ENCODE results near the gene PAPPA2. TPM values are rescaled to one million over a fixed set of nuclear protein-coding genes. Genes with fewer than 3 reads are reported as not detected.

Gene PAPPA2
- total and polyA plus RNA-seq, 7 experiments from 2014 or later, result 0.07 to 0.29 (median 0.21) TPM; not detected in 4

- H3K27ac Mint-ChIP-seq, result no peak overlapping the region
- Histone ChIP-seq H3K27ac (ENCODE audit: low read depth, low read length) (no peak overlapping the region), H3K4me1 (ENCODE audit: control insufficient read depth in 2 of 2, insufficient read depth in 2 of 2, low read length in 2 of 2) (no peaks in the 10 kb centered on the region), H3K27me3 (ENCODE audit: control insufficient read depth in 2 of 2, insufficient read depth in 2 of 2, low read length in 2 of 2) (no peaks in the 10 kb centered on the region), H3K4me3 (ENCODE audit: low read length) (no peak overlapping the region), H3K36me3 (ENCODE audit: control insufficient read depth in 2 of 3, insufficient read depth in 3 of 3, low read length in 3 of 3) (no peaks in the 10 kb centered on the region), H3K9me3 (ENCODE audit: control insufficient read depth in 2 of 3, low read length in 3 of 3) (no peaks in the 10 kb centered on the region)
- ATAC-seq, result no peak
- ChIA-PET POLR2A (no interaction called here), CTCF (no interaction called here)
- H3K9me3 Mint-ChIP-seq, result peaks cover 0 to 5% (median 0%) of the 10 kb centered on the region in 11 donors
- H3K27me3 Mint-ChIP-seq, result peaks cover 0 to 10% (median 0%) of the 10 kb centered on the region in 5 donors
- H3K36me3 Mint-ChIP-seq, result no peaks in the 10 kb centered on the region
- H3K4me1 Mint-ChIP-seq, result no peaks in the 10 kb centered on the region
- DNase-seq, result no peak
- no peak overlapping the region for H3K4me3 Mint-ChIP-seq
- intact Hi-C loops (cut with micrococcal nuclease), result no loop called here
Measured at GRCh38 chr1:176849281-176849680, 386.3 kb downstream of the PAPPA2 start.

- Mint-ChIP-seq H3K9me3 (peaks cover 0 to 7% (median 0%) of the 10 kb centered on the region in 11 donors), H3K4me1 (no peaks in the 10 kb centered on the region), H3K27ac (no peak overlapping the region), H3K36me3 (no peaks in the 10 kb centered on the region), H3K27me3 (peaks cover 0 to 9% (median 0%) of the 10 kb centered on the region in 5 donors), H3K4me3 (no peak overlapping the region)
- H3K4me1 ChIP-seq (ENCODE audit: control insufficient read depth in 2 of 2, insufficient read depth in 2 of 2, low read length in 2 of 2), result no peaks in the 10 kb centered on the region
- no peaks in the 10 kb centered on the region for H3K27me3 ChIP-seq (ENCODE audit: control insufficient read depth in 2 of 2, insufficient read depth in 2 of 2, low read length in 2 of 2)
- DNase-seq (no peak), ATAC-seq (no peak)
- H3K4me3 ChIP-seq (ENCODE audit: low read length), result no peak overlapping the region
- no peaks in the 10 kb centered on the region for H3K9me3 ChIP-seq (ENCODE audit: control insufficient read depth in 2 of 3, low read length in 3 of 3)
- intact Hi-C loops (cut with micrococcal nuclease), result no loop called here
- no peaks in the 10 kb centered on the region for H3K36me3 ChIP-seq (ENCODE audit: control insufficient read depth in 2 of 3, insufficient read depth in 3 of 3, low read length in 3 of 3)
- ChIA-PET POLR2A (no interaction called here), CTCF (no interaction called here)
- H3K27ac ChIP-seq (ENCODE audit: low read depth, low read length), result no peak overlapping the region
Measured at GRCh38 chr1:176850871-176851270, 387.9 kb downstream of the PAPPA2 start.

- ATAC-seq (no peak), DNase-seq (no peak)
- no peaks in the 10 kb centered on the region for H3K4me1 Mint-ChIP-seq
- intact Hi-C loops (cut with micrococcal nuclease), result no loop called here
- H3K27ac Mint-ChIP-seq, result no peak overlapping the region
- POLR2A ChIA-PET, result no interaction called here
- H3K27me3 ChIP-seq (ENCODE audit: control insufficient read depth in 2 of 2, insufficient read depth in 2 of 2, low read length in 2 of 2), result no peaks in the 10 kb centered on the region
- H3K27me3 Mint-ChIP-seq, result peaks cover 0 to 16% (median 3%) of the 10 kb centered on the region in 5 donors
- H3K4me3 Mint-ChIP-seq, result no peak overlapping the region
- no peaks in the 10 kb centered on the region for H3K4me1 ChIP-seq (ENCODE audit: control insufficient read depth in 2 of 2, insufficient read depth in 2 of 2, low read length in 2 of 2)
- H3K9me3 Mint-ChIP-seq, result peaks cover 0 to 7% (median 0%) of the 10 kb centered on the region in 11 donors
- no peak overlapping the region for H3K27ac ChIP-seq (ENCODE audit: low read depth, low read length)
- H3K36me3 ChIP-seq (ENCODE audit: control insufficient read depth in 2 of 3, insufficient read depth in 3 of 3, low read length in 3 of 3), result no peaks in the 10 kb centered on the region
- H3K36me3 Mint-ChIP-seq, result no peaks in the 10 kb centered on the region
- CTCF ChIA-PET, result no interaction called here
- H3K4me3 ChIP-seq (ENCODE audit: low read length), result no peak overlapping the region
- no peaks in the 10 kb centered on the region for H3K9me3 ChIP-seq (ENCODE audit: control insufficient read depth in 2 of 3, low read length in 3 of 3)
Measured at GRCh38 chr1:176852124-176852523, 389.1 kb downstream of the PAPPA2 start.

- no peaks in the 10 kb centered on the region for H3K9me3 ChIP-seq (ENCODE audit: control insufficient read depth in 2 of 3, low read length in 3 of 3)
- intact Hi-C loops (cut with micrococcal nuclease), result no loop called here
Measured at GRCh38 chr1:176853503-176853902, 390.5 kb downstream of the PAPPA2 start.

GRCh38 chr1:176854121-176854520, 391.1 kb downstream of the PAPPA2 start:
- no peak overlapping the region for H3K27ac ChIP-seq (ENCODE audit: low read depth, low read length)
- POLR2A ChIA-PET, result no interaction called here
- CTCF ChIA-PET, result no interaction called here
- no peaks in the 10 kb centered on the region for H3K4me1 ChIP-seq (ENCODE audit: control insufficient read depth in 2 of 2, insufficient read depth in 2 of 2, low read length in 2 of 2)
- intact Hi-C loops (cut with micrococcal nuclease), result no loop called here
- Mint-ChIP-seq H3K9me3 (peaks cover 0 to 11% (median 0%) of the 10 kb centered on the region in 11 donors), H3K36me3 (no peaks in the 10 kb centered on the region), H3K27me3 (peaks cover 0 to 18% (median 6%) of the 10 kb centered on the region in 5 donors), H3K4me3 (no peak overlapping the region), H3K27ac (no peak overlapping the region), H3K4me1 (no peaks in the 10 kb centered on the region)
- H3K4me3 ChIP-seq (ENCODE audit: low read length), result no peak overlapping the region
- ATAC-seq (no peak), DNase-seq (no peak)
- H3K9me3 ChIP-seq (ENCODE audit: control insufficient read depth in 2 of 3, low read length in 3 of 3), result no peaks in the 10 kb centered on the region
- H3K36me3 ChIP-seq (ENCODE audit: control insufficient read depth in 2 of 3, insufficient read depth in 3 of 3, low read length in 3 of 3), result no peaks in the 10 kb centered on the region
- H3K27me3 ChIP-seq (ENCODE audit: control insufficient read depth in 2 of 2, insufficient read depth in 2 of 2, low read length in 2 of 2), result no peaks in the 10 kb centered on the region

More at GRCh38 chr1:176853503-176853902, 390.5 kb downstream of the PAPPA2 start:
- no peak overlapping the region for H3K27ac Mint-ChIP-seq
- ChIA-PET POLR2A (no interaction called here), CTCF (no interaction called here)
- Histone ChIP-seq H3K27ac (ENCODE audit: low read depth, low read length) (no peak overlapping the region), H3K36me3 (ENCODE audit: control insufficient read depth in 2 of 3, insufficient read depth in 3 of 3, low read length in 3 of 3) (no peaks in the 10 kb centered on the region), H3K4me3 (ENCODE audit: low read length) (no peak overlapping the region), H3K27me3 (ENCODE audit: control insufficient read depth in 2 of 2, insufficient read depth in 2 of 2, low read length in 2 of 2) (no peaks in the 10 kb centered on the region), H3K4me1 (ENCODE audit: control insufficient read depth in 2 of 2, insufficient read depth in 2 of 2, low read length in 2 of 2) (no peaks in the 10 kb centered on the region)
- no peaks in the 10 kb centered on the region for H3K36me3 Mint-ChIP-seq
- ATAC-seq (no peak), DNase-seq (no peak)
- no peaks in the 10 kb centered on the region for H3K4me1 Mint-ChIP-seq
- no peak overlapping the region for H3K4me3 Mint-ChIP-seq
- H3K27me3 Mint-ChIP-seq, result peaks cover 0 to 18% (median 6%) of the 10 kb centered on the region in 5 donors
- peaks cover 0 to 10% (median 0%) of the 10 kb centered on the region in 11 donors for H3K9me3 Mint-ChIP-seq

GRCh38 chr1:176854758-176855745, 392.1 kb downstream of the PAPPA2 start:
- Histone ChIP-seq H3K9me3 (ENCODE audit: control insufficient read depth in 2 of 3, low read length in 3 of 3) (no peaks in the 10 kb centered on the region), H3K27me3 (ENCODE audit: control insufficient read depth in 2 of 2, insufficient read depth in 2 of 2, low read length in 2 of 2) (no peaks in the 10 kb centered on the region), H3K27ac (ENCODE audit: low read depth, low read length) (no peak overlapping the region), H3K4me1 (ENCODE audit: control insufficient read depth in 2 of 2, insufficient read depth in 2 of 2, low read length in 2 of 2) (no peaks in the 10 kb centered on the region), H3K4me3 (ENCODE audit: low read length) (no peak overlapping the region), H3K36me3 (ENCODE audit: control insufficient read depth in 2 of 3, insufficient read depth in 3 of 3, low read length in 3 of 3) (no peaks in the 10 kb centered on the region)
- Mint-ChIP-seq H3K4me1 (no peaks in the 10 kb centered on the region), H3K27me3 (peaks cover 0 to 25% (median 6%) of the 10 kb centered on the region in 5 donors), H3K4me3 (no peak overlapping the region), H3K36me3 (no peaks in the 10 kb centered on the region), H3K27ac (no peak overlapping the region), H3K9me3 (peaks cover 0 to 12% (median 0%) of the 10 kb centered on the region in 11 donors)
- ChIA-PET CTCF (no interaction called here), POLR2A (no interaction called here)
- intact Hi-C loops (cut with micrococcal nuclease), result no loop called here
- no peak for ATAC-seq
- no peak for DNase-seq

- POLR2A ChIA-PET, result no interaction called here
- Mint-ChIP-seq H3K27me3 (peaks cover 0 to 18% (median 6%) of the 10 kb centered on the region in 5 donors), H3K4me3 (no peak overlapping the region), H3K36me3 (no peaks in the 10 kb centered on the region), H3K4me1 (no peaks in the 10 kb centered on the region), H3K9me3 (peaks cover 0 to 9% (median 2%) of the 10 kb centered on the region in 11 donors), H3K27ac (no peak overlapping the region)
- CTCF ChIA-PET, result no interaction called here
- H3K4me1 ChIP-seq (ENCODE audit: control insufficient read depth in 2 of 2, insufficient read depth in 2 of 2, low read length in 2 of 2), result no peaks in the 10 kb centered on the region
- DNase-seq, result no peak
- H3K9me3 ChIP-seq (ENCODE audit: control insufficient read depth in 2 of 3, low read length in 3 of 3), result no peaks in the 10 kb centered on the region
- no peaks in the 10 kb centered on the region for H3K27me3 ChIP-seq (ENCODE audit: control insufficient read depth in 2 of 2, insufficient read depth in 2 of 2, low read length in 2 of 2)
- ATAC-seq, result no peak
- no peaks in the 10 kb centered on the region for H3K36me3 ChIP-seq (ENCODE audit: control insufficient read depth in 2 of 3, insufficient read depth in 3 of 3, low read length in 3 of 3)
- H3K4me3 ChIP-seq (ENCODE audit: low read length), result no peak overlapping the region
- no peak overlapping the region for H3K27ac ChIP-seq (ENCODE audit: low read depth, low read length)
- intact Hi-C loops (cut with micrococcal nuclease), result no loop called here
Measured at GRCh38 chr1:176857632-176858031, 394.7 kb downstream of the PAPPA2 start.
